ENCODE measurements around the gene SLC20A1. TPM values are rescaled to one million over a fixed set of nuclear protein-coding genes. Genes with fewer than 3 reads are reported as not detected.

The SLC20A1 gene
- total RNA-seq, 1 experiment from 2014 or later = 295 TPM

DNA sequence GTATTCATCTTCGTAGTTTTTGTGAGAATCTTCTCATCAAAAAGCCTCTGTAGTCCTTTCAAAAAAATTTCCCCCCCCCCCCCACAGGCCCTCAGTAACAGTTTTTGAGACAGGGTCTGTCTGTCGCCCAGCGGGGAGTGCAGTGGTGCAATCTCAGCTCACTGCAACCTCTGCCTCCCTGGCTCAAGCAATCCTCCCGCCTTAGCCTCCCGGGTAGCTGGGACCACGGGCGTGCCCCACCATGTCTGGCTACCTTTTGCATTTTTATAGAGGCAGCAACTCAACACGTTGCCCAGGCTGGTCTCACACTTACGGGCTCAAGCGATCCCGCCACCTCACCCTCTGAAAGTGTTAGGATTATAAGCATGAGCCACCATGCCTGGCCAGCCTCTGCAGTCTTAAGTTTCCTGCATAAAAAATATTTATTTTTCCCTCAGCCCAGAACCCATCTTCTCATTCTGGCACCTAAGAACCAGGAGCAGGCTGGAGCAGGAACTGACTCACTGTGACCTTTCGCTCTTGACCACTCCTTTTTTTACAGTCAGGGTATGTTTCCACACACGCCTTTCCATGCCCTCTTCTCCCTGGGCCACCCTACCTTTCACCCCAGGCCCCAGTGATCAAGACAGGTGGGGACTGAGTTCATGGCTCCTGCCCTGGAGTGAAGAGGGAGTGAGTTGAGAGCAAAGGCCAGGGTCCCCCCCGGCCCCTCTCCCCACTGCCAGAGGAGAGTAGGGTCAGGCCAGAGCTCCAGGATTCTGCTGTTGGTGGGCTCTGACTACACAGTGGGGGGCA is 42.5 kb downstream of the SLC20A1 start:
- TF ChIP-seq, protein P1, sequence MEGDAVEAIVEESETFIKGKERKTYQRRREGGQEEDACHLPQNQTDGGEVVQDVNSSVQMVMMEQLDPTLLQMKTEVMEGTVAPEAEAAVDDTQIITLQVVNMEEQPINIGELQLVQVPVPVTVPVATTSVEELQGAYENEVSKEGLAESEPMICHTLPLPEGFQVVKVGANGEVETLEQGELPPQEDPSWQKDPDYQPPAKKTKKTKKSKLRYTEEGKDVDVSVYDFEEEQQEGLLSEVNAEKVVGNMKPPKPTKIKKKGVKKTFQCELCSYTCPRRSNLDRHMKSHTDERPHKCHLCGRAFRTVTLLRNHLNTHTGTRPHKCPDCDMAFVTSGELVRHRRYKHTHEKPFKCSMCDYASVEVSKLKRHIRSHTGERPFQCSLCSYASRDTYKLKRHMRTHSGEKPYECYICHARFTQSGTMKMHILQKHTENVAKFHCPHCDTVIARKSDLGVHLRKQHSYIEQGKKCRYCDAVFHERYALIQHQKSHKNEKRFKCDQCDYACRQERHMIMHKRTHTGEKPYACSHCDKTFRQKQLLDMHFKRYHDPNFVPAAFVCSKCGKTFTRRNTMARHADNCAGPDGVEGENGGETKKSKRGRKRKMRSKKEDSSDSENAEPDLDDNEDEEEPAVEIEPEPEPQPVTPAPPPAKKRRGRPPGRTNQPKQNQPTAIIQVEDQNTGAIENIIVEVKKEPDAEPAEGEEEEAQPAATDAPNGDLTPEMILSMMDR (IDR thresholded peaks at IDR 0.05; ENCODE audit: unreplicated experiment) = no peak
- no peak for DNase-seq (ENCODE audit: unreplicated experiment)
- Mint-ChIP-seq H3K36me3 (ENCODE audit: insufficient read depth, unreplicated experiment) (no peaks in the 10 kb centered on the region), H3K9me3 (ENCODE audit: unreplicated experiment) (no peaks in the 10 kb centered on the region), H3K27me3 (ENCODE audit: insufficient read depth, unreplicated experiment) (no peaks in the 10 kb centered on the region), H3K4me3 (ENCODE audit: unreplicated experiment) (no peak overlapping the region), H3K4me1 (ENCODE audit: insufficient read depth, unreplicated experiment) (peaks cover 21% of the 10 kb centered on the region), H3K27ac (ENCODE audit: low read depth, unreplicated experiment) (no peak overlapping the region)
- CTCF ChIA-PET = interaction anchor here (0.6 to 1.2 kb wide), 3 partner anchors 18 to 1943 kb away, joined by 3 read pairs; partner anchors contain the start of gene SLC20A1
- intact Hi-C loops (cut with micrococcal nuclease) = no loop called here
- POLR2A ChIA-PET = interaction anchor here (0.7 to 1.3 kb wide), 3 partner anchors 42 to 83 kb away, joined by 3 to 6 read pairs (median 3); no protein-coding TSS in a partner anchor
- no TSS peak for BruUV-seq (replicated peaks)

DNA sequence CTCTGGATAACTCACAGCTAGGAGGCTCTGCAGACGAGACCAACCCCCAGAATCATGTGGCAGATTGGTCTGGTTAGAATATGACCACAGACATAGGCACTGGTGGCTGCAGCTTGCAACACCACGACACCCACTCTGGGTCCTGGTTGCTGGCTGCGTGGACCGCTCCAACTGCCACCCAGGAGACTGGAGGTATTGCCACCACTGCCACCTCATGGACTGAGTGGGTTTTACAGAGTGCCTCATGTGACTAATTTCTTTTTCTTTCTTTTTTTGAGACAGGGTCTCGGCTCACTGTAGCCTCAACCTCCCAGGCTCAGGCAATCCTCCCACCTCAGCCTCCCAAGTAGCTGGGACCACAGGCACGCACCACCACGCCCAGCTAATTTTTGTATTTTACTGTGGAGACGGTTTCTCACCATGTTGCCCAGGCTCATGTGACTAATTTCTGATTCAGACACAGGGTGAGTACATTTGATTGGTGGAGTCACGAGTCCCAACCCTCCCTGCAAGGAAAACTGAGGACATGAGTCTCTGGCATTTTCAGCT is 45.2 kb downstream of the SLC20A1 start:
- Mint-ChIP-seq H3K9me3 (ENCODE audit: unreplicated experiment) (no peaks in the 10 kb centered on the region), H3K27ac (ENCODE audit: low read depth, unreplicated experiment) (peak overlapping the region; percentile 86), H3K4me3 (ENCODE audit: unreplicated experiment) (no peak overlapping the region), H3K27me3 (ENCODE audit: insufficient read depth, unreplicated experiment) (no peaks in the 10 kb centered on the region), H3K4me1 (ENCODE audit: insufficient read depth, unreplicated experiment) (peaks cover 22% of the 10 kb centered on the region), H3K36me3 (ENCODE audit: insufficient read depth, unreplicated experiment) (no peaks in the 10 kb centered on the region)
- intact Hi-C loops (cut with micrococcal nuclease) = loop anchor here (5.0 kb wide), 1 partner anchor 44 kb away; the partner anchor contains the start of gene SLC20A1
- TF ChIP-seq, protein P1 (IDR thresholded peaks at IDR 0.05; ENCODE audit: unreplicated experiment) = peak; percentile 41
- peak; percentile 62 for DNase-seq (ENCODE audit: unreplicated experiment)
- ChIA-PET POLR2A (interaction anchor here (0.8 to 4.1 kb wide), 10 partner anchors 11 to 106 kb away, joined by 3 to 66 read pairs (median 8); partner anchors contain the start of genes CHCHD5 and SLC20A1), CTCF (interaction anchor here (0.6 to 4.4 kb wide), 12 partner anchors 14 to 90 kb away, joined by 3 to 26 read pairs (median 4); no protein-coding TSS in a partner anchor)
- BruUV-seq (replicated peaks) = no TSS peak

DNA sequence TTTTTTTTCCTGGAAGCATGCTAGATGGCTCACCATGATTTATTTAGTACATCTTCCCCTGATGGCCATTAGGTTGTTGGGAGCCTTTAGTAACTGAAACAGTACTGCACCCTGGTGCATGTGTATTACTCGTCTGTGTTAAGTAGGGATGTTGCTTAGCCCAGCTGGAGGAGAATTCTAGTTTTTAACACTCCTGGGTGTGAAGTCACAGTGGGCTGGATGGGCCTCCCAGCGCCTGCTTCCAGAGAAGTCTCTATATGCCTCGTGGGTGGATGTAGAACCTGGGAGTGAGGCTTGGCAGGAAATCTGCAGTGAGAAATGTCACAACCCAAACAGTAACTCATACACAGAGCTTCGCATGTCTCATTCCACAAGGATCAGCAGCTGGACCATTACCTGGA is 46.1 kb downstream of the SLC20A1 start:
- no peaks in the 10 kb centered on the region for H3K36me3 Mint-ChIP-seq (ENCODE audit: insufficient read depth, unreplicated experiment)
- POLR2A ChIA-PET = interaction anchor here (0.6 to 4.1 kb wide), 20 partner anchors 12 to 209 kb away, joined by 3 to 66 read pairs (median 4); partner anchors contain the start of genes CHCHD5 and SLC20A1
- intact Hi-C loops (cut with micrococcal nuclease) = loop anchor here (2.0 to 5.0 kb wide), 2 partner anchors 45 to 65 kb away; partner anchors contain the start of gene SLC20A1
- CTCF ChIA-PET = interaction anchor here (0.9 to 4.4 kb wide), 11 partner anchors 8 to 269 kb away, joined by 3 to 26 read pairs (median 6); no protein-coding TSS in a partner anchor
- no peaks in the 10 kb centered on the region for H3K9me3 Mint-ChIP-seq (ENCODE audit: unreplicated experiment)
- TF ChIP-seq, protein P1 (IDR thresholded peaks at IDR 0.05; ENCODE audit: unreplicated experiment) = no peak
- peaks cover 22% of the 10 kb centered on the region for H3K4me1 Mint-ChIP-seq (ENCODE audit: insufficient read depth, unreplicated experiment)
- no peaks in the 10 kb centered on the region for H3K27me3 Mint-ChIP-seq (ENCODE audit: insufficient read depth, unreplicated experiment)
- peak overlapping the region; percentile 86 for H3K27ac Mint-ChIP-seq (ENCODE audit: low read depth, unreplicated experiment)
- peak; percentile 39 for DNase-seq (ENCODE audit: unreplicated experiment)
- H3K4me3 Mint-ChIP-seq (ENCODE audit: unreplicated experiment) = no peak overlapping the region
- BruUV-seq (replicated peaks) = no TSS peak

DNA sequence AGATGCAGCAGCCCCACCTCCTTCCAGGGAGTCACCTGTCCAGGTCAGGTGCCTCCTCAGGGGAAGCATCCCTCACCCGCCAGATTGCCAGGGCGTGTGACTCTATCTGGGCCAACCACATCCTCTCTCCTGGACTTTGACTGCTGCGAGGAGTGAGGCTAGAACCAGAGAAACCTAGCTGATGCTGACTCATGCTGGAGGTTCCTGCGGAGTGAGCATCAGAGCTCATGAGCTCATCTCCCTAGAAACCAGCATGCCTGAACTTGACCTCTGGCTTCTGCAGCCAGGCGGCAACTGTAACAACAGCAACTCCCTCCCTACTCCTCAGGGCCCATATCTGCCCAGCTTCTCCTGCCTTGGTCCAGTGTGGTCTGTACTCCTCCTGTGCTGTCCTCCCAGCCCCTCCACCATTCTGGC is 46.8 kb downstream of the SLC20A1 start:
- CTCF ChIA-PET = interaction anchor here (0.6 to 4.4 kb wide), 14 partner anchors 9 to 268 kb away, joined by 3 to 26 read pairs (median 4); no protein-coding TSS in a partner anchor
- H3K36me3 Mint-ChIP-seq (ENCODE audit: insufficient read depth, unreplicated experiment) = no peaks in the 10 kb centered on the region
- intact Hi-C loops (cut with micrococcal nuclease) = loop anchor here (2.0 to 5.0 kb wide), 2 partner anchors 45 to 66 kb away; partner anchors contain the start of gene SLC20A1
- H3K27me3 Mint-ChIP-seq (ENCODE audit: insufficient read depth, unreplicated experiment) = no peaks in the 10 kb centered on the region
- TF ChIP-seq, protein P1 (IDR thresholded peaks at IDR 0.05; ENCODE audit: unreplicated experiment) = no peak
- no peaks in the 10 kb centered on the region for H3K9me3 Mint-ChIP-seq (ENCODE audit: unreplicated experiment)
- peaks cover 22% of the 10 kb centered on the region for H3K4me1 Mint-ChIP-seq (ENCODE audit: insufficient read depth, unreplicated experiment)
- POLR2A ChIA-PET = interaction anchor here (0.5 to 4.1 kb wide), 23 partner anchors 9 to 210 kb away, joined by 3 to 66 read pairs (median 4); partner anchors contain the start of genes CHCHD5 and SLC20A1
- no TSS peak for BruUV-seq (replicated peaks)
- H3K4me3 Mint-ChIP-seq (ENCODE audit: unreplicated experiment) = peak overlapping the region; percentile 7
- DNase-seq (ENCODE audit: unreplicated experiment) = peak; percentile 98
- peak overlapping the region; percentile 86 for H3K27ac Mint-ChIP-seq (ENCODE audit: low read depth, unreplicated experiment)

Measured in MCF 10A (cell line).